Measurements from ENCODE around the gene TTC28.
"Not testable (repeated sequence)": the region's sequence is repeated elsewhere in the genome, so short reads cannot be mapped to it uniquely, and the experiment has no call there.

TTC28 gene

GRCh38 chr22:28553108-28553866 lies 126.4 kb downstream of the TTC28 start:
- not testable (repeated sequence) for DNase-seq

DNA sequence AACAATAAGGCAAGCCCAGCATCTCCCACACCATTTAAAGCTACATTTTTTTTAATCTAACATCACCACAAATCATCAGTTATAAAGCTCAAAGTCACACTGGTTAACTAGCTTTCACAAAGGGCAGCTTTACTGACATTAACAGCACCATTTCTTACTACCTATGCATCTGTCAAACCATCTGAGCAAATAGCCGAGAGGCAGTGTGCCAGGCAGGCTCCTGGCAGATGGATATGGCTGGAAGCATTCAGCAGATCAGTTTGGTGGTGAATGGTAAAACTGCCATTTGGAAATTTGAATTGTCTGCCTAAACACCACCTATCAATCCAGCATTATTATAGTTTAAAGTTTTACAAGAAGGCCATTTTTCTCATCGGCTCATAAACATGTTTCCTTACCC lies 131.2 kb downstream of the TTC28 start:
- DNase-seq, result no peak

DNA sequence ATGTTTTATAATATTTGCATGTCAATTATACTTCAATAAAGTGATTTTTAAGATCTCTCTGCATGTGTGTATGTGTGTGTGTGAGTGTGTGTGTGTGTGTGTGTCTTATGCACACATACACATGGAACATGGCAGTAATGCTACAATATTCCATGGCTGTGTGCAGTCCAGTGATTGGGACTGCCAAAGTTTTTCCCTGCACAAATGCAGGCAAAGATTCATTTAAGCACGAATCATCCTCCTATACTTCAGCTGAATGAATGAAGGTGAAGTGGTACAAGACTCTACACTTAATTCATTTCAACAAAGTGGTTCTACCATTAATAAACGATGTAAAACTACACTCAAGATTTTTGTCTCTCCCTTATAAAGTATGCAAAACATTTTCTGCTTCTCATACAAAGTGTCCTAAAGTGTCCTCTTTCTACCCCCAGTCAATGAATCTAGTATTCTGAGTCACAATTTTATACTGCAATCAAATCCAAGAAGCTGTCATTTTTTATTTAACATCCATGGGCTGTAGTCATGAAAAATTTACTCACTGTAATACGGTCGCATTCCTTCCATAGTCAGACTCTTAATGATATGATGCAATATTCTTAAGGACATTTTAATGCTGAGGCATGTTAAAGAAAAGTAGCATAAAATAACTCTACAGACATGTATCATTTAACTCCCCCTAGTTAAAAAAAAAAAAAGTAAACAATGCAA lies 132.4 kb downstream of the TTC28 start:
- DNase-seq, result no peak

- no peak for DNase-seq
Measured at GRCh38 chr22:28544431-28544868, 135.2 kb downstream of the TTC28 start.

DNA sequence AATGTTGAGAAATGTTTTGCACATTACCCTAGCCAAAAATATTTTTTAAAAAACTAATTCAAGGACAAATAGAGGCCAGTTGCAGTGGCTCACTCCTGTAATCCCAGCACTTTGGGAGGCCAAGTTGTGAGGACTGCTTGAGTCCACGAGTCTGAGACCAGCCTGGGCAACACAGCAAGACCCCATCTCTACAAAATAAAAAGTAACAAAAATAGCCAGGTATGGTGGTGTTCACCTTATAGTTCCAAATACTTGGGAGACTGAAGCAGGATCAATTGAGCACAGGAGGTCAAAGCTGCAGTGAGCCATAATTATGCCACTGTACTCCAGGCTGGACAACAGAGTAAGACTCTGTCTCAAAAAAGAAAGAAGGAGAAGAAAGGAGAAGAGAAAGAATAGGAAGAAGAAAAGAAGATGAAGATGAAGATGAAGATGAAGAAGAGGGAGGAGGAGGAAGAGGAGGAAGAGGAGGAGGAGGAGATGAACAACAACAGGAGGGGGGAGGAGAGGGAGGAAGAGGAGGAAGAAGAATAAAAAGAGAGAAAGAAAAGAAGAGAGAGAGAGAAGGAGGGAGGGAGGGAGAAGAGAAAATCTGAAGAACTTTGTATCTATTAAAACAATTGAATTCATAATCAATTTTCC lies 136.5 kb downstream of the TTC28 start:
- no peak for DNase-seq

DNA sequence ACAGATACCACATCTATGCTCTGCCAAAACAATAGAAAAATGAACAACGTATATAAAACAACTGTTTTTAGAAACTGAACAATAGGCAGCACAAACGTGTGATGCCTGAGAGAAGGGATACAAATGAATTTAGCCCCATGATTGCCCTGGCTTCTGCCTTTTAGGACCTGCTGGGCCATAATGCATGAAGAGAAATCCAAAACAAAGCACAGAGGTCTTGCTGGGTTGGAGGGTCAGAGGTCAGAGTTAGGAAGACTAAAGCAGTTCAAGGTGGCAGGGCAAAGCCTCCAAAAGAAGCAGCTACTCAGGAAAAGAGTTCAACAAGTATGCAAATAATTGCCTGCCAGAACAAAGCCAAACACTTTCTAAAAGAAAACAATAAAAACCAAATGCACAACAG lies 138.5 kb downstream of the TTC28 start:
- DNase-seq, result no peak

DNA sequence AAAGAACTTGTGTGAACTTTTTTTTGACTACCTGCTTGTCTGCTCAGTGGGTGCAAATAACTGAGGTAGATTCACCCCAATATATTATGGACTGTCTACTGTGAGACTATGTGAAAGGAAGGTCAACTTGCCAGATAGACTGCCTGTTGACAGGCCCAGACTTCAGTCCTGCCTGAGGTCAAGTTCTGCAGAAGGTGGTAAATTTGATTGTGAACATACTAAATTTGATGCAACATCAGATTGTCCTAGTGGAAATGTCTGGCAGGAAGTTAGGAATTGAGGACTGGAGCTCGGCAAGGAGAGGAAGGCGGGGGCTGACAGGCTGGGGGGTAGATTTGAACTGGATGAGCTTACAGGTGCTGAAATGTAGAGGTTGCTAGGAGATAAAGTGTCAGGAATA lies 140.7 kb downstream of the TTC28 start:
- DNase-seq, result no peak

DNA sequence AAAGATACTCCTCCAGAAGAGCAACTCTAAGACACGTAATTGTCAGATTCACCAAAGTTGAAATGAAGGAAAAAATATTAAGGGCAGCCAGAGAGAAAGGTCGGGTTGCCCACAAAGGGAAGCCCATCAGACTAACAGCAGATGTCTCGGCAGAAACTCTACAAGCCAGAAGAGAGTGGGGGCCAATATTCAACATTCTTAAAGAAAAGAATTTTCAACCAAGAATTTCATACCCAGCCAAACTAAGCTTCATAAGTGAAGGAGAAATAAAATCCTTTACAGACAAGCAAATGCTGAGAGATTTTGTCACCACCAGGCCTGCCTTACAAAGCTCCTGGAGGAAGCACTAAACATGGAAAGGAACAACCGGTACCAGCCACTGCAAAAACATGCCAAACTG lies 149.1 kb downstream of the TTC28 start:
- DNase-seq, result not testable (repeated sequence)

DNA sequence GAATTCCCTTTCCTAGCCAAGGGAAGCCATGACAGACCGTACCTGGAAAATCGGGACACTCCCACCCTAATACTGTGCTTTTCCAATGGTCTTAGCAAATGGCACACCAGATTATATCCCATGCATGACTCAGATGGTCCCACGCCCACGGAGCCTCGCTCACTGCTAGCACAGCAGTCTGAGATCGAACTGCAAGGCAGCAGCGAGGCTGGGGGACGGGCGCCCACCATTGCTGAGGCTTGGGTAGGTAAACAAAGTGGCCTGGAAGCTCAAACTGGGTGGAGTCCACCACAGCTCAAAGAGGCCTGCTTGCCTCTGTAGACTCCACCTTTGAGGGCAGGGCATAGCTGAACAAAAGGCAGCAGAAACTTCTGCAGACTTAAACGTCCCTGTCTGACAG lies 150.5 kb downstream of the TTC28 start:
- not testable (repeated sequence) for DNase-seq

GRCh38 chr22:28521451-28521850 lies 158.2 kb downstream of the TTC28 start:
- no peak for DNase-seq

DNA sequence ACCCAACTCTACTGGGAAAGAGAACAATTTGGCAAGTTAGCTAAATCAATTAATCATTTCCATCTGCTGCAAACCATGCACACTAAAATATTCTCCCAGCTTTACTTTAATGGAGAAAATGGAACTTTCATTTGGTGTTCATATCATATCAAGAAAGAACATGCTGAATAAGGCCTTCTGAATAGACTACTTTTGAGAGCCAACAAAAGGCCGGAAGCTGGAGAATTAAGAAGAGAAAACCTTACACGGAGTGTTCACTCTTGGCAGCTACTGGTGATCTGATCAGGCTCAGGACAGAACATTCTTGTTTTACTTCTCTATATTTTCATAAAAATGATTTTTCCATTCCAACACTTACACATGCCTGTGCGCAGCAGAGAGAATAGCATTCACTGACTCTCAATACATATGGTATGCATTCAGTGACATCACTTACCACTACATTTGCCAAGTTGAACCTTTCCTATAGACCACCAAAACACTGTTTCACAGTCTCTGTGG lies 165.3 kb downstream of the TTC28 start:
- no peak for DNase-seq

DNA sequence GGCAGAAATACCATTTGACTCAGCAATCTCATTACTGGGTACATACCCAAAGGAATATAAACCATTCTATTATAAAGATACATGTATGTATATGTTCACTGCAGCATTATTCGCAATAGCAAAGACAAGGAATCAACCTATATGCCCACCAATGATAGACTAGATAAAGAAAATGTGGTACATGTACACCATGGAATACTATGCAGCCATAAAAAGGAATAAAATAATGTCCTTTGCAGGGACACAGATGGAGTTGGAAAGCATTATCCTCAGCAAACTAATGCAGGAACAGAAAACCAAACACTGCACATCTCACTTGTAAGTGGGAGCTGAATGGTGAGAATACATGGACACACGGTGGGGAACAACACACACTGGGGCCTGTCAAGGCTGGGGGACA lies 167.3 kb downstream of the TTC28 start:
- not testable (repeated sequence) for DNase-seq

DNA sequence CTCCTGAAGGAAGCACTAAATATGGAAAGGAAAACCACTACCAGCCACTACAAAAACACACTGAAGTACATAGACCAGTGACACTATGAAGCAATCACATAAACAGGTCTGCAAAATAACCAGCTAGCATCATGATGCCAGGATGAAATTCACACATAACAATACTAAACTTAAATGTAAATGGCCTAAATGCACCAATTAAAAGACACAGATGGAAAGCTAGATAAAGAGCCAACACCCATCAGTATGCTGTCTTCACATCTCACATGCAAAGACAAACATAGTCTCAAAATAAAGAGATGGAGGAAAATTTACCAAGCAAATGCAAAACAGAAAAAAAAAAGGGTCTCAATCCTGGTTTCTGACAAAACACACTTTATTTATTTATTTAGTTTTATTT lies 171.7 kb downstream of the TTC28 start:
- no peak for DNase-seq

DNA sequence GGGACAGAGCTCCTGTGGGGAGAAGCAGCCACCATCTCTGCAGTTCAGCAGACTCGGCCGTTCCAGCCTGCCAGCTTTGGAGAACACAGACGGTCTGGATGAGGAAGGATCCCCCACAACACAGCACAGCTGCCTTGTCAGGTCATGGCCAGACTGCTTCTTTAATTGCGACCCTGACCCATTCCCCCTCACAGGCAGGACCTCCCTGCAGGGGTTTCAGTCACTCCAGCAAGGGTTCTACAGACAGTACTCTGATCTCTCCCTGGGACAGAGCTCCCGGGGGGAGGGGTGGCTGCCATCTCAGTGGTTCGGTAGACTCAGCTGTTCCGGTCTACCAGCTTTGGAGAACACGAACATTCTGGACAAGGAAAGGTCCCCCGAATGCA lies 173.5 kb downstream of the TTC28 start:
- no peak for DNase-seq

- DNase-seq, result no peak
Measured at GRCh38 chr22:28505416-28506149, 174.1 kb downstream of the TTC28 start.

DNA sequence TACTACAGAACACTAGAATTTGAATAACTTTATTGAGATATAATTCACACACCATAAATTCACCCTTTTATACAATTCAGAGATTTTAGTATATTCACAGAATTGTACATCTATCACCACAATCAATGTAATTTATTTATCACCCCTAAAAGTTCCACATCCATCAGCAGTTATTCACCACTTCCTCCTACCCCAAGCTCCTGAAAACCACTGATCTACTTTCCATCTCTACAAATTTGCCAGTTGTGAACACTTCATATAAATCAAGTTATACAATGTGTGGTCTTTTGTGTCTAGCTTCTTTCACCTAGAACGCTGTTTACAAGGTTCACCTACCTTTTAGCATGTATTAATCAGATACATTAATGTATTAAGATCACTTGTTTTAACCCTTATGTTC lies 179.6 kb downstream of the TTC28 start:
- no peak for DNase-seq

- no peak for DNase-seq
Measured at GRCh38 chr22:28498044-28498443, 181.6 kb downstream of the TTC28 start.

DNA sequence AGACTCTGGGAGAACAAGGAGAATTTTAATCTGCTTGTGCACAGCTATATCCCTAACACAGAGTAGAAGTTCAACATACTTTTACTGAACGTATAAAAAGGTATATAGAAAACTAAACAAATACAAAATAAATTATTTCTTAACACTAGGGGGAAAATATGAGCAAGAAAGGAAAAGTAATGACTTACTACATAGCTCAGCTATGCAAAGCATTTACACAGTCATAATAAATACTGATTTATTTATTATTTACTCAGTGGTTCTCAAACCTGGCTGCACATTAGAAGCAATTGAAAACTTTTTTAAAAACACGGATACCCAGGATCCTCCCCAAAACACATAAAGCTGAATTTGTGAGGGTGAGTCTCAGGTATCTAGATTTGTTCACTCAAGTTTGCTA lies 182.5 kb downstream of the TTC28 start:
- DNase-seq, result no peak

DNA sequence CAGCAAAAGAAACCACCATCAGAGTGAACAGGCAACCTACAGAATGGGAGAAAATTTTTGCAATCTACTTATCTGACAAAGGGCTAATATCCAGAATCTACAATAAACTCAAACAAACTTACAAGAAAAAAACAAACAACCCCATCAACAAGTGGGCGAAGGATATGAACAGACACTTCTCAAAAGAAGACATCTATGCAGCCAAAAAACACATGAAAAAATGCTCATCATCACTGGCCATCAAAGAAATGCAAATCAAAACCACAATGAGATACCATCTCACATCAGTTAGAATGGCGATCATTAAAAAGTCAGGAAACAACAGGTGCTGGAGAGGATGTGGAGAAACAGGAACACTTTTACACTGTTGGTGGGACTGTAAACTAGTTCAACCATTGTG lies 188.4 kb downstream of the TTC28 start:
- DNase-seq, result not testable (repeated sequence)

DNA sequence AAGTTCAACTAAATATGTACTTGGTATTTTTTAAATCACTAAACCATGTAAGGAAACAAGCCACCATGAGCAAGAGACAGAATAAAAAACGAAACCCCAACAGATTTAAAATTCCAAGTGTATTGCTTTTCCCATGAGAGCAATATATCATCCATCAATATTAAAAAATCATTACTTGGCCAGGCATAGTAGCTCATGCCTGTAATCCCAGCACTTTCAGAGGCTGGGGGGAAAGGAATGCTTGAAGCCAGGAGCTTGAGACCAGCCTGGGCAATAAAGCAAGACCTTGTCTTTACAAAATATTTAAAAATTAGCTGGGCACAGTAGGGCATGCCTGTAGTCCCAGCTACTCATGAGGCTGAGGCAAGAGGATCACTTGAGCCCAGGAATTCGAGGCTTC lies 190.8 kb downstream of the TTC28 start:
- DNase-seq, result no peak

DNA sequence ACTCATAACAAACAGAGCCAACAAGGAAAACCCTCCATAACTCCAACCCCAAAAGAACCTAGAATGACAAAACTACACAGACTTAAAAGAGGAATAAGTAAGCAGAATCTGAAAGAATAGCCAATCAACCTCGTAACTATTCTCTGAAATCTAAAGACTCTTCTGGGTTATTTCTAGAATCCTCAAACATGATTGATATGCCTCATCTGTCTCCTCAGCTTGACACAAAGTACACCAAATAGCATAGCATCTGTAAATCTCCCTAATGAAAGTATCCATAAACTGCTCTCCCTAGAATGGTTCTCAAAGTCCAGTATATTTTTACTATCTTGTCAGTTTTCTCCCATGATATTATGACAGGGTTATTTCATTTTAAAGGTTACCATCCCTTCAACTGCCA lies 195.0 kb downstream of the TTC28 start:
- no peak for DNase-seq

GRCh38 chr22:28481725-28482124 lies 197.9 kb downstream of the TTC28 start:
- no peak for DNase-seq

All from activated CD4-positive, alpha-beta T cell treated with anti-CD3 and anti-CD28 coated beads, Interleukin-2, amount 50 U/mL, for 4 hours (primary cell).